ENCODE data around the gene RCCD1.
"Not testable (repeated sequence)": the region's sequence is repeated elsewhere in the genome, so short reads cannot be mapped to it uniquely, and the experiment has no call there.

The RCCD1 gene, protein sequence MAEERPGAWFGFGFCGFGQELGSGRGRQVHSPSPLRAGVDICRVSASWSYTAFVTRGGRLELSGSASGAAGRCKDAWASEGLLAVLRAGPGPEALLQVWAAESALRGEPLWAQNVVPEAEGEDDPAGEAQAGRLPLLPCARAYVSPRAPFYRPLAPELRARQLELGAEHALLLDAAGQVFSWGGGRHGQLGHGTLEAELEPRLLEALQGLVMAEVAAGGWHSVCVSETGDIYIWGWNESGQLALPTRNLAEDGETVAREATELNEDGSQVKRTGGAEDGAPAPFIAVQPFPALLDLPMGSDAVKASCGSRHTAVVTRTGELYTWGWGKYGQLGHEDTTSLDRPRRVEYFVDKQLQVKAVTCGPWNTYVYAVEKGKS

DNA sequence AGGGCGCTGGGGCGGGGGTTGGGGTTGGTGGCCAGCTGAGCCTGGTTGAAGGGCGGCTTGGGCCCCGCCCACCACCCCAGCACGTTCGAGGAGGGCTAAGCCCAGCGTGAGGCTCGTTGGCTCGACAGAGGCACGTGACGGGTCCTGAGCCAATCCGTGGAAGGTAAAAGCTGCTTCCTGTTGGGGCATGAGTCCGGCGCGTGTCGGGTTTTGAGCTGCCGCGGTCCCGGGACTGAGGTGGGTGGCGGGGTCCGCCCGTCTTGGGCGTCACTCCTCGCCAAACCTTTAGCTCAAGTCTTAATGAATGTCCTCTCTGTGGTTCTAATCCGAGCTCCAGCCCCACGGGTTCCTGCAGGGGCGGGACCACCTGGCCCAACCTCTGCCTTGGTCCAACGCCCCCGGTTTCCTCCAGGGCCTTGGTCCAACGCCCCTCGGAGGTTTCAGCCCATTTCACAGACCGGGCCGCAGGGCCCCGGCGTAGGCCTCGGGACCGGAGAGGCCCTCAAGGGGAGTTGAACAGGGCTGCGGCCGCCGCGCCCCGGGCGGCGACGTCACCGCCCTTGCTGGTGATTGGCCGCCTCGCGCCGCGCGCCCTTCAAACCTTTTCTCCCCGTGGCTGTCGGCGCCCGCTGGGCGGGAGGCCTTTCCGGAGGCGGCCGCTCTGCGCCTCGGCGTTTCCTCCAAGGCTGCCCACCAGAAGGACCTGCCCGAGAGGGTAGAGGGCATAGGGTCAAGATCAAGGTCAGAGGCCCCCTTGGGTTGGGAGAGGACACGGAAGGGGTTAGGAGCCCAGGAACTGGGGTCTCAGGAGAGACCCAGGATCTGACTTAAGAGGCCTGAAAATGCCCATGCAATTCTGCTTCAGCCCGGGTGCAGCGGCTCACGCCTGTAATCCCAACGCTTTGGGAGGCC is at the start of gene RCCD1:
Gene RCCD1, plus strand, starts transcription at position 173 of the 912 bp plus-strand sequence. CDS start 1,851 bp downstream, outside the sequence.
- peak; percentile 90 for DNase-seq

DNA sequence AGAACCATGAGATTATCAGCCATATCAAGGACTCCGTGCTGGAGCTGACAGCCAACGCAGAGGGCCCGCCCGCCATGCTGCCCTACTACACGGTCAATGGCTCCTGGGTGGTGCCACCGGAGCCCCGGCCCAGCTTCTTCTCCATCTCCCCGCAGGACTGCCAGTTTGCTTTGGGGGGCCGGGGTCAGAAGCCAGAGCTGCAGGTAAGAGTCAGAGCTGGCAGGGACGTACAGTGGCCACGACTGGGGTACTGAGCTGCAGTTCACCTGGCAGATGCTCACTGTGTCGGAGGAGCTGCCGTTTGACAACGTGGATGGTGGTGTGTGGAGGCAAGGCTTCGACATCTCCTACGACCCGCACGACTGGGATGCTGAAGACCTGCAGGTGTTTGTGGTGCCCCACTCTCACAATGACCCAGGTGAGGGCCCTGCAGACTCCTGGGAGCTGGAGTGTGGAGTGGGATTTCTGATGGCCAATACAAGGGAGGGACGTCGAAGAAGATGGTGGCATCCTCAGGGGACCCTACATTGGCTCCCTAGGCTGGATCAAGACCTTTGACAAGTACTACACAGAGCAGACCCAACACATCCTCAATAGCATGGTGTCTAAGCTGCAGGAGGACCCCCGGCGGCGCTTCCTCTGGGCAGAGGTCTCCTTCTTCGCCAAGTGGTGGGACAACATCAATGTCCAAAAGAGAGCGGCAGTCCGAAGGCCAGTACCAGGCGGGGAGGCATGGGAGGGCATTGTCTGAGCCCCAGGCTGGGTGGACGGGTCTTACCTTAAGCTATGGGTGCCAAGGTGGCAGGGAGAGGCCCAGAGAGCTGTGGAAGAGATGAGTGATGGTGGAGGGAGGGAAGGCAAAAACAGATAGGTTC is 49.1 kb upstream of the RCCD1 start:
- no peak for DNase-seq

DNA sequence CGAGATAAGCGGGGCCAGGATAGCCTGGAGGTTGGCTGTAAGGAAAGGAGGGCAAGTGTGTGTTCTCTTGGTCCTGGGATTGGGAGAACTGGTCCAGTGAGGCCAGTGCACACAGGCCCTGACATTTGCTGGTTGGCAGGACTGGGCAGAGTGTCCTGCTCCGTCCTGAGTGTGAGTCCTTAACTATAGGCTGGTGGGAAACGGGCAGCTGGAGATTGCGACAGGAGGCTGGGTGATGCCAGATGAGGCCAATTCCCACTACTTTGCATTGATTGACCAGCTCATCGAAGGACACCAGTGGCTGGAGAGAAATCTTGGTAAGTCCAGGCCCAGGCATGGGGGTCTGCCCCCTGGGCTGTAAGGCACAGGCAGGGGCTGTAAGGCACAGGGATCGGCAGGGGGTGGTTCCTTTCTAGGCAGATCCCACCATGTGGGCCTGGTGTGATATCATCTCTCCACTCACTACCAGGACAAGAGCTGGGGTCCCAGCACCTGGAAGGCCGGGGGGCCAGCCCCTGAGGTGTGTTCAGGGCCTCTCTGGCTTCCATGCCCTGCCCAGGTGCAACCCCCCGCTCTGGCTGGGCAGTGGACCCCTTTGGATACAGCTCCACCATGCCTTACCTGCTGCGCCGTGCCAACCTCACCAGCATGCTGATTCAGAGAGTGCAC is 48.4 kb upstream of the RCCD1 start:
- no peak for DNase-seq

DNA sequence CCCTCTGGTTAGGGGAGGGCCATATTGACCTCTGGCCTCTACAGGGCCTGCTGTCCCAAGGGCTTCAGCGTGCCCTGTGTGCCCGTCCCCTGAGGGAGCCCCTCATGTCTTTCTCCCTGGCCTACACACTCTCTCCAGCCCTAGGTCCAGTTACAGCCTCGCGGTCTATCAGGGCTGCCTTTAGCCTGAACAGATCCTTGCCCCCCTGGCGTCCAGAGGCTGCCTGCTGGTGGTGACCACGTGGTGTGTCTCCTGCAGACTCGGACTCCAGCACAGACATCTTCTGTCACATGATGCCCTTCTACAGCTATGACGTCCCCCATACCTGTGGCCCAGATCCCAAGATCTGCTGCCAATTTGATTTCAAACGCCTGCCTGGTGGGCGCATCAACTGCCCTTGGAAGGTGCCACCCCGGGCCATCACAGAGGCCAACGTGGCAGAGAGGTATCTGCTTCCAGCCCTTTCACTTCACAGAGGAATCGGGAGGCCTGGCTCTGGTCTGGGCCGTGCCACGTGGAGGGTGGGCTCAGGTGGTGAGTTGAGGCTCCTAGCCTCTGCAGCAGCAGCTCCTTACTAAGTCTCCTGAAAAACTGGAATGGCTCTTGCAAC is 47.5 kb upstream of the RCCD1 start:
- DNase-seq, result no peak

DNA sequence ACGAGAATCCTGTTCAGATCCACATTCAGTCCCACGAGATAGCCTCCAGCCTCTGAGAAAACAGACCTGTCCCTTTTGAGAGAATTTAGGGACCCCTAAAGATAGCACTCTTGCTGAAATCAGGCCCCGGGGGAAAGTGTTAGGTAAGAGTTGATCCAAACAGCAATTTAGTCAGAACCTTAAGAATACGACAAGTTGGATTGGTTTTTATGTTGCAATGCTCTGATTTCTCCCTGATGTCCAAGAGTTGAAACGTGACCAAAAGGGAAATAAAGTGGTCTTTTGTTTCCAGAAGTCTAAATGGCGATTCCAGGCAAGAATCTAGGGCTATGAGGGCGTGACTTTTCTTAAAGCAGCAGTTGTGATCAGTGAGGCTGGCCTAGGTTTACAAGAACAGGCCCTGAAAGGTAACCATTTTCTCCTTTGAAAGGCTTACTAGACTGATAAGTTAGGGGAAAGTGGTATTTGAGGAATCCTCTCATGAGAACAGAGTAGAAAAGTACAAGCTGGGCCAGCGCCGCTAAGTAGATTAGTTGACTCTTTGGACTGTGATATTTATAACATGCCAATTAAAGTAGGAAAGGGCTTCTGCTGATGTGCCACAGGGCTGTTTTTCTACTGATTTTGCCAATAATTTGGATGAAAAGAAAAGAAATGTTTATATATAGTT is 46.7 kb upstream of the RCCD1 start:
- DNase-seq, result no peak

DNA sequence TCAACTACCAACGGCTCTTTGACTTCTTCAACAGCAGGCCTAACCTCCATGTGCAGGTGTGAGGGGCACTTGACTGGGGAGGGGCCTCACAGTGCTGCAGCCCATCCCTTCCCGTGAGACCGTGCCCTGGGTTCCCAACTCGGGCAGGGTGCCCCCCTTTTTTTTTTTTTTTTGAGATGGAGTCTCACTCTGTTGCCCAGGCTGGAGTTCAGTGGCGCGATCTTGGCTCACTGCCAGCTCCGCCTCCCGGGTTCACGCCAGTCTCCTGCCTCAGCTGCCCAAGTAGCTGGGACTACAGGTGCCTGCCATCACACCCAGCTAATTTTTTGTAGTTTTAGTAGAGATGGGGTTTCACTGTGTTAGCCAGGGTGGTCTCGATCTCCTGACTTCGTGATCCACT is 45.2 kb upstream of the RCCD1 start:
- DNase-seq, result not testable (repeated sequence)

DNA sequence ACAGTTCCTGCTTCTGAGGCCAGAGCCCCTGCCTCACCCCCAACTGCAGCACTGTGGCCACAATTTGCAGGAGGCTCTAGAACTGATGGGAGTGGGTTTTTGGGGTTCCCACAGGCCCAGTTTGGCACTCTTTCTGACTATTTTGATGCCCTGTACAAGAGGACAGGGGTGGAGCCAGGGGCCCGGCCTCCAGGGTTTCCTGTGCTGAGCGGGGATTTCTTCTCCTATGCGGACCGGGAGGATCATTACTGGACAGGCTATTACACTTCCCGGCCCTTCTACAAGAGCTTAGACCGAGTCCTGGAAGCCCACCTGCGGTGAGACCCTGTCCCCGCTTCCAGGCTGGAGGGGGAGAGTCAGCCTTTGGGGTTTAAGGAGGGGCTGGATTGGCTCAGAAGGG is 44.7 kb upstream of the RCCD1 start:
- no peak for DNase-seq

DNA sequence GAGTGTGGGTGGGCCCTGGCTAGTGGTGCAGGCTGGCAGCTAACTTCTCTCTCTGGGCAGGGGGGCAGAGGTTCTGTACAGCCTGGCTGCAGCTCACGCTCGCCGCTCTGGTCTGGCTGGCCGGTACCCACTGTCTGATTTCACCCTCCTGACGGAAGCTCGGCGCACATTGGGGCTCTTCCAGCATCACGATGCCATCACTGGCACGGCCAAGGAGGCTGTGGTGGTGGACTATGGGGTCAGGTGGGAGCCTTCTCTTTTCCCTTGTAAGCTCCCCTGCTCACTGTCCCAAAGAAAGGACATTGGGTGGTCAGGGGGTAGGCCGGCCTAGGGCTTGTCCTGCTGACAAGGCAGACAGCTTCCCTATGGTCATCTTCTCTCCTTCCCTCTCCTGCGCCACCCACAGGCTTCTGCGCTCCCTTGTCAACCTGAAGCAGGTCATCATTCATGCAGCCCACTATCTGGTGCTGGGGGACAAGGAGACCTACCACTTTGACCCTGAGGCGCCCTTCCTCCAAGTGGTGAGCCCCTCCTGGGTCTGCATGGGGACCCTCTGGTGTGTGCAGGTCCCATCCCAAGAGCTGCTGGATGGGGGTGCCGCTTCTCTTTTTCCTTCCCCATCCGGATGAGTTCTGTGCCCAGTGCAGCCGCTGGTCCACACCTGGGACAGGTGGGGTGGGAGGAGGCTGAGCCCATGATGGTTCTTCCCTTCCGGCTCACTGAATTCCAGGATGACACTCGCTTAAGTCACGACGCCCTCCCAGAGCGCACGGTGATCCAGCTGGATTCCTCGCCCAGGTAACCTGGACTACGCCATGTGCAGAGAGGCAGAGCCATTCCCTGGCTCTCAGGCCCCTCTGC is 44.0 kb upstream of the RCCD1 start:
- no peak for DNase-seq

DNA sequence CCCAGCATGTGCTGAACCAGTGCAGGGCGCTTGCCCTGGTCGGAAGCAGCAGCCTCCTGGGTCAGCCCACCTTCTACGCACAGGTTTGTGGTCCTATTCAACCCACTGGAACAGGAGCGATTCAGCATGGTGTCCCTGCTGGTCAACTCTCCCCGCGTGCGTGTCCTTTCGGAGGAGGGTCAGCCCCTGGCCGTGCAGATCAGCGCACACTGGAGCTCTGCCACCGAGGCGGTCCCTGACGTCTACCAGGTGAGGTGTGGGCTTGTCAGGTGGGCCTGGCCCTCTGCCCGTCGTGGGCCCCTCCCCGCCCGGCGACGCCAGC is 43.4 kb upstream of the RCCD1 start:
- no peak for DNase-seq

DNA sequence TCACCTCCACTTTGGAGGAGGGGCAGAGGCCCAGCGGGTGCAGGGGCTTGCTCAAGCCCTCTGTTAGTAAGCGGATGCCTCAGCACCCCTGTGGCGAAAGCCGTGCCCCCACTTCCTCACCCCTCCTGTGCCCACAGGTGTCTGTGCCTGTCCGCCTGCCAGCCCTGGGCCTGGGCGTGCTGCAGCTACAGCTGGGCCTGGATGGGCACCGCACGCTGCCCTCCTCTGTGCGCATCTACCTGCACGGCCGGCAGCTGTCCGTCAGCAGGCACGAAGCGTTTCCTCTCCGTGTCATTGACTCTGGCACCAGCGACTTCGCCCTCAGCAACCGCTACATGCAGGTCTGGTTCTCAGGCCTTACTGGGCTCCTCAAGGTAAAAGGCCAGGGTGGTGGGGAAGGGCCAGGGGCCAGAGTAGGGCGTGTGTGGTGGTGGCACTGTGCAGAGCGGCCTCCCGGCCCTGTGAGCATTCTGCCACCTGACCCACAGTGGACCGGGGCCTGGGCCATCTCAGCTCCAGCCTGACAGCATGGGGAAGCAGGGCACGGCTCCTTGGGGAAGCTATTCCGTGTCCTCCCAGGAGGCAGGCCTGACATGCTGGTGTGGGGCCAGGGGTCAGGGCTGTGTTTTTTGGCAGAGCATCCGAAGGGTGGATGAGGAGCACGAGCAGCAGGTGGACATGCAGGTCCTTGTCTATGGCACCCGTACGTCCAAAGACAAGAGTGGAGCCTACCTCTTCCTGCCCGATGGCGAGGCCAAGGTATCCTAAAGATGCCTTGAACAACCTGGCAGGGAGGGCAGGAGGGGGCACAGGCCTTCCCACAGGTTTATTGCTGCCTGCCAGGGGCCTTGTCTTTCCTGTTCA is 42.5 kb upstream of the RCCD1 start:
- no peak for DNase-seq

DNA sequence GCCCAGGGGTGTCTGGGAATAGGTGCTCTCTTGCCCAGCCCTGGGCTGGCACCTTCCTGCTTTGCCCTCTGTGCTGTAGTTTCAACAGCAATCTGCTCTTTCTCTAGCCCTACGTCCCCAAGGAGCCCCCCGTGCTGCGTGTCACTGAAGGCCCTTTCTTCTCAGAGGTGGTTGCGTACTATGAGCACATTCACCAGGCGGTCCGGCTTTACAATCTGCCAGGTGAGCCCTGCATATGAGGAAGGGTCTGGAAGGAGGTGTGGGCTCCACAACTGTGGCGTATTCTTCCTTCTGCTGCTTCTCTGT is 42.0 kb upstream of the RCCD1 start:
- DNase-seq, result no peak

DNA sequence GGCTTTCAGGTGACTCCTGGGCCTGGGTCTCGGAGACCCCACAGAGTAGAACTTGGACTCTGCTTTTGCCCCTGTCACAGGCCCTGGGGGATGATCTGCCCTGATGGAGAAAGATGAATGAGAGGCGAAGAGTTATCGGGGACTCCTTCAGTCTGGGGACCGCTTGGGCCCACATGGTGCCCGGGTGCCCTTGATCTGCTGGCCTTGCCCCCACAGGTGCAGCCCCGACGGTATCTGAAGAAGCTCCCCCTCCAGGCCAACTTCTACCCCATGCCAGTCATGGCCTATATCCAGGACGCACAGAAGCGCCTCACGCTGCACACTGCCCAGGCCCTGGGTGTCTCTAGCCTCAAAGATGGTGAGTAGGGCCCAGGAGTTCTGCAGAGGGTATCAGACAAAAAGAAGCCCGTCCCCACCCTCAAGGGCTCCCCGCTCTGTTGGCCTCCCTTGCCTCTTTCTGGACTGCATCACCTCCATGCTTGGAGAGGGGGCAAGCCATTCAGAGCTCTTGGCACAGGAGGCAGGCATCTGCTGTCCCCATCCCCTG is 41.2 kb upstream of the RCCD1 start:
- no peak for DNase-seq

DNA sequence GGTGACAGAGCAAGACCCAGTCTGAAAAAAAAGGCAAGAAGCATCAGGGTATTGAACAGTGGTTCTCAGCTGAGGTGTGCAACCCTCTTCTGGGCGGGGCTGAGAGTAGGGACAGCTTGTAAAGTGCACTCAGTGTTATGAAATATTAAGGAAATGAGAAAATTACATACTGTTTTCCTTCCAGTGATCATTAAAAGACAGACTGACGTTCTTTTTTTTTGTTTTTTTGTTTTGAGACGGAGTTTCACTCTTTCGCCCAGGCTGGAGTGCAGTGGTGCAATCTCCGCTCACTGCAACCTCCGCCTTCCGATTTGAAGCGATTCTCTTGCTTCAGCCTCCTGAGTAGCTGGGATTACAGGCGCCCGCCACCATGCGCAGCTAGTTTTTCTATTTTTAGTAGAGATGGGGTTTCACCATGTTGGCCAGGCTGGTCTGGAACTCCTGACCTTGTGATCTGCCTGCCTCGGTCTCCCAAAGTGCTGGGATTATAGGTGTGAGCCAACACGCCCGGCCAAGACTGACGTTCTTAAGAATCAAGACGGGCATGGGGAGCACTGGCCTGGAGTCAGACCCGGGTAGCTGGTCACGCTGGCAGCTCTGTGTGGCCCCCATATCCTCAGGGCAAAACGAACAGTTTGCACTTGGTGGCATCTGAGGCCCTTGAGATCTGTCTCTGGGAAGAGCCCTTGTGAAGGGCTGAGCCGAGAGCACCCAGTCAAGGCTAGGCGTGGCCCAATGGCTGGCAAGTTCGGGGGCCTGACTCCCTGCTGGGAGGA is 40.2 kb upstream of the RCCD1 start:
- no peak for DNase-seq

DNA sequence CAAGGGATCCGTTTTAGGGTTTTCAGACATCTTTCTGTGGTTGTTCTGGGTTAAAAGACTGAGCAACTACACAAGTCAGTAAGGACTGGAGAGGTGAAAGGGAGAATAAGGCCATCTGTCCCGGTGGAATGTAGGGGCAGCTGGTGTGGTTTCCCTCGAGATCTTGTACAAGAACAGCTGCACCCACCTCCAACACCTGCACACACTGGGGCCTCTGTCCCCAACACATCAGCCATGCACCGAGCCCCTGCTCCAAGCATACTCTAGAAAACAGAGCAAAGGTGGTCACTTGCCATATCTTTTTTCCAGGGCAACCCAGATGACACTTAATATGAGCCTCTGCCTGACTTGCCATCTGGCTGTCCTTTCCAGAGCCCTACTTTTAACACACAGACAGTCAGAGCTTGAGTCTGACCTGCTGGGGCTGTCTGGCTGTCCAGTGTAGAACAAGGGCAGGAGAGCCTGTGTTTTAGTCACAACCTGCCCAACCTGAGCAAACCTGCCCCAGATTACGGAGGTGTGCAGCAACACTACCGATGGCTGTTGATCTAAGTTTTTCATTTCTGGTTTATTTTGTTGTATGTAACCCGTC is 39.4 kb upstream of the RCCD1 start:
- DNase-seq, result no peak

DNA sequence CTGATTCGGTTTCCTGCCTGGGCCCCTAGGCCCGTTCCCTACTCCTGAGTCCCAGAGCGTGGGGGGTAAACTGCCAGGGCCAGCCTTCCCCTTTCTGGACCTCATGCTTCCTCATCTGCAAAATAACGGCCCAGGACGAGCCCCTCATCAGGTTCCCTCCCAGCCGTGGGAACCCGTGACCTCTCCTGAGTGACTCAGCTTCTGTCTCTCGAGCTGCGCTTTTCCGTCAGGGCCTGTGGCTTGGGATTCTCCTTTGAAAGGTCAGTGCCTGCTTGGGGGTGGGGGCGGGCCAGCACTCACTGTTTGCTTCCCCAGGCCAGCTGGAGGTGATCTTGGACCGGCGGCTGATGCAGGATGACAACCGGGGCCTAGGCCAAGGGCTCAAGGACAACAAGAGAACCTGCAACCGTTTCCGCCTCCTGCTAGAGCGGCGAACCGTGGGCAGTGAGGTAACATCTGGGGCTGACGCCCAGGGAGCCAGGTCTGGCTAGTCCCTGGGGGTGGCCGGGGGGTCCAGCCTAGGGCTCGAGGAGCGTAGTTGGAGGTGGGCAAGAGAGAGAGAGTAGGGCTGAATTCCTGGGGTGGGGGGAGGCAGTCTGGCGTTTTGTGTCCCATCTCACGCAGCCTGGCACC is 38.8 kb upstream of the RCCD1 start:
- DNase-seq, result no peak

DNA sequence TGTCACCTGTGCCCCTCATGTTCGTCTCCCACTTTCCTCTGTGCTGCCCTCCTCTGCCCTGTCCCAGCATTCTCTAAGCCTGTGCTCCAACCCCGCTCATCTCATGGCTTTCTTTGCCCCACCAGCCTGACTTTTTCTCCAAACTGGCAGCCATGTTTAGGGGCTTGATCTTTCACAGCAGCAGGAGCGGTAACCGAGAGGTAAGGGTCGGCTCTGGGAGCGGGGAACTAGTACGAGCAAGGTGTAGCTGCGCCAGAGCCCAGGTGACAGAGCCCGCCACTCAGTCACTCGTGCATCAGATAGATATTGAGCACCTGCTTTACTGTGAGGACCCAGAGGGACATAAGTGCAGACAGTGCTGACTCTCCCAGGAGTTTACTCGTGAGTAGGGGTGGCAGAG is 38.2 kb upstream of the RCCD1 start:
- no peak for DNase-seq

DNA sequence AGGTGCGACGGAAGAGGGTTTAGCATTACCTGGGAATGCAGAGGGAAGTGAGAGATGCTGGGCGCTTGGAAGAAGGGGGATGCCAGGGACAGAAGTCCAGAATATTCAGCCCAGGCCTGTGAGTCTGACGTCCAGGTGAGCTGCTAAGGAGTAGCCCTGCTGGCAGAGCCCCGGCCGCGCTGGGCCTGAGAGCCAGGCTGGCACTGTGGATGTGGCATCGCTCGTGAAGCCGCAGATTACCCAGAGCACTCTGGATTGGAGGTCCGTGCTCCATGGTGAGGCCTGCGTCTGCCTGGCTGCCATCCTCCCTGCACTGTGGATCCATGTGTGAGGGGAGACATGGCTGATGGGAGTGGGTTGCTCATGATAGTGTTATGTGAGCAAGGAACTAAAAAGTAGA is 37.1 kb upstream of the RCCD1 start:
- DNase-seq, result no peak

All from activated naive CD4-positive, alpha-beta T cell treated with Interleukin-2 at 50 U/mL for 16 hours (primary cell).